Effector memory CD4-positive, alpha-beta T cell (primary cell): ENCODE measurements around the gene UBE2L6.
A peak's percentile ranks its signal among the peaks of the same experiment; 100 is the strongest.

Source experiments
- DNase-seq, 3 donors: peaks; one replicate each; pipeline ENCODE4 v3.0.0-alpha.2; 2020
- H3K27ac ChIP-seq: 2 replicates; pipeline ENCODE4 v1.7.0; 2013; ENCODE audit warnings: mild to moderate bottlenecking, low read length, moderate library complexity; ENCODE audit not compliant: insufficient read depth, poor library complexity, severe bottlenecking
- H3K27me3 ChIP-seq: replicated peaks from 2 replicates; pipeline ENCODE4 v1.7.0; 2013; ENCODE audit warnings: mild to moderate bottlenecking, low read length; ENCODE audit not compliant: insufficient read depth, control insufficient read depth, poor library complexity, severe bottlenecking
- H3K36me3 ChIP-seq: 2 replicates; pipeline ENCODE4 v1.7.0; 2013; ENCODE audit warnings: mild to moderate bottlenecking, low read length, moderate library complexity; ENCODE audit not compliant: control insufficient read depth, insufficient read depth
- H3K4me1 ChIP-seq: 2 replicates; pipeline ENCODE4 v1.7.0; 2013; ENCODE audit warnings: low read length, mild to moderate bottlenecking; ENCODE audit not compliant: control insufficient read depth, insufficient read depth, poor library complexity, severe bottlenecking
- H3K4me3 ChIP-seq: 2 replicates; pipeline ENCODE4 v1.7.0; 2013; ENCODE audit warnings: low read length, low read depth, mild to moderate bottlenecking; ENCODE audit not compliant: insufficient read depth, poor library complexity, severe bottlenecking
- H3K9me3 ChIP-seq: 2 replicates; pipeline ENCODE4 v1.7.0; 2013; ENCODE audit warnings: mild to moderate bottlenecking, low read length, moderate library complexity; ENCODE audit not compliant: control insufficient read depth

Gene UBE2L6

DNA sequence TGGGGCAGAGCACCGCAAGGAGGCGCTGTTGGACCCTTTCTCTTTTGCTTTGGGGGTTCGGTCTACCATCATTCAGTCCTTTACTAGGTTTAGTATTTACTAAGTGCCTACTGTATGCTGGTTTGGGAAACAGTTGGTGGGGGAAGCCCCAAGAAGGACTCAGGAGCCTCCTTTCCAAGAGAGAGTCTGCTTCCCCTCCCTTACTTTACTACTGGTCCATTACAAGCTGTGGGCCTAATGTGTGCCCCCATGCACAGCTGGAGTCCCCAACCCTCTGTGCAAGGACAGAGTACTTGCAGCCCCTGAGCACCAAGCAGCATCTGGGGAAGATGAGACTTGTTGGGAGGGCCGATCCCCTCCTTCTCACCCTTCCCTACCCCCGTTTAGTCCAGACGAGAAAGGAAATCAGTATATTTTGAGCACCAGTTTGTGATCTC is 876 bp upstream of the UBE2L6 start:
- H3K4me3 ChIP-seq: peak overlapping the region; percentile 89
- H3K4me1 ChIP-seq: peaks cover 8% of the 10 kb centered on the region
- H3K36me3 ChIP-seq: no peaks in the 10 kb centered on the region
- peak overlapping the region; percentile 92 for H3K27ac ChIP-seq
- H3K9me3 ChIP-seq: no peaks in the 10 kb centered on the region
- H3K27me3 ChIP-seq: no peaks in the 10 kb centered on the region
- DNase-seq: peak in 1 of 3 donors; percentile 75

DNA sequence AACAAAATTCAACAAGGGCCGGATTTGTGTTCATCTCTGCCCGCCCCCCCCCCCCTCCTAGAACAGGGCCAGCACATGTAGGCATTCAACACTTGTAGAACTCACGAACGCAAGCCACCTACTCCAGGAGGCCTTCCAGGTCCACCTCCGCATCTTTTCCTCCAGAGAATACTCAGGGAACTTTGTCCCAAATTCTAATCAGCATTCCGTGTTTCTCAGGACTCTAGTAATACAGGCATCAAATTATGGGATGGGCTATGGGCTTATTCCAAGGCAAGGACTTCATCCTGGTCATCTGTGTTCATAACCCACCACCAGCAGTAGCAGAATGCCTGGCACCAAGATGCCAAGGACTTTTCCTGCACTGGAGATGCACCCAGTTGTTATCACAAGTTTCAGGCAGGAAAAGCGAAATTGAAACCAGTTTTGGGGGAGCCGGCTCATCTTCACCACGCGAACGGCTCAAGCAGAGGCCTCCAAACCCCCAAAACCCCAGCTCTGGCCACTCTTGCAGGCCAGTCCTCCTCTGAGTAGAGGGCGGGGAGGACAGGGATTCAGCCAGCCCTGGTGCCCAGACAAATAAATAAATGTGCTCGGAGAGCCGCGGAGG is 462 bp downstream of the UBE2L6 start:
- H3K4me3 ChIP-seq: peak overlapping the region; percentile 89
- H3K27me3 ChIP-seq: no peaks in the 10 kb centered on the region
- H3K36me3 ChIP-seq: peaks cover 3% of the 10 kb centered on the region
- DNase-seq: peak in 1 of 3 donors; percentile 15
- H3K4me1 ChIP-seq: peaks cover 8% of the 10 kb centered on the region
- peak overlapping the region; percentile 92 for H3K27ac ChIP-seq
- H3K9me3 ChIP-seq: no peaks in the 10 kb centered on the region

DNA sequence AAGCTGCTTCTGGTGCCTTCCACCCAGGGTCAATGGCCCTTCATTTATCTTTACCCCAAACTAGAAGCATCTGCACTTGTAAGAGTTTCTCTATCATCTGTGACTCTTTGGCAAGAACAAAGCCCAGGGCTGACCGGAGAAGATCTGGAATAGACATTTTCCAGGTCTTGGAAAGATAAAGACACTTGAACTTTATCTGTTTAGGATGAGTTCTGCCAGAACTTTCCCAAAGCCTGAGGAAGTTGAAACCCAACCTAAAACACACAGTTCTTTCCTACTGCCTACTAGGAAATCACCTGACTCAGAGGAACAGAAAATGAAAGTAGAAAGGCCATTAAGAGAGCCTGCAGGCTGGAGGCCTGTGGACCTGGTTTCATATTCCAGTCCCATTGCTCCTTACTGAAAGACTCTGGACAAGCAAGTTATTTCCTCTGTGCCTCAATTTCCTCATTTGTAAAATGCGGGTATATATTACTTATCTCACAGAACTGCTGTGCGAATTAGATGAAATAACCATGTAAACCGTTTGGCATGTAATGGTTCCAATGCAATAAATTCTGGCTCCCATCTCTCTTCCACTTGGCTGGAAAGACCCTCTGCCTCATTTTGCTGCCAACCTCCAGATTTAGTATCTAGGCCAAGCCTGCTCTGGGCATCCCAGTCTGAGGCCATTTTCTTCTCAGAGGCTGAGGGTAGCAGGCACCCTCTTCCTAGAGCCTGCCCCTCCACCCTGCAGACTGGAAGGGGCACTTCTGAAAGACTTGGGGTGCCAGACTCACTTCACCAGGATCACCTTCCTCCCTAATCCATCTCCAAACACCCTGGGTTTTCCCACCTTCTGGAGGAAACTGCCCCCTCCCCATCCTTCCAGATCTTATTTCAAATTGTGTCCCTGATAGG is 1.2 kb downstream of the UBE2L6 start:
- no peaks in the 10 kb centered on the region for H3K9me3 ChIP-seq
- no peaks in the 10 kb centered on the region for H3K27me3 ChIP-seq
- peak in 1 of 3 donors; percentile 14 for DNase-seq
- H3K4me3 ChIP-seq: peak overlapping the region; percentile 89
- peak overlapping the region; percentile 92 for H3K27ac ChIP-seq
- H3K4me1 ChIP-seq: peaks cover 8% of the 10 kb centered on the region
- peaks cover 5% of the 10 kb centered on the region for H3K36me3 ChIP-seq

DNA sequence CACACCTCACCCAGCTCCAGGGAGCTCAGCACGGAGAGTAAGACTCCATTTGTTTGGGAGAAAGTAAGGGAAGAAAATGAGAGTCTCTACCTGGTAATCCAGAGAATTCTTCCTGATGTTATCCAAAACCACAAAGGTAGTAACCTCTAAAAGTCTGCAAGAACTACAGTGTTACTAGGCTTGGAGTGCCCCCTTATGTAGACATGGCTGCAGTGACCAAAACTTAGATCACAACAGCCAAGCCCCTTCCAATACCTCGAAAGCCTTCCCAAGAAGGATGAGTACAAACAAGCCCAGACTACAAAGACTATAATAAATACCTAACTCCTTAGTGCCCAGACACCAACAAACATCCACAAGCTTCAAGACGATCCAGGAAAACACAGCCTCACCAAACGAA is 4.9 kb downstream of the UBE2L6 start:
- DNase-seq: no peak
- Histone ChIP-seq H3K36me3 (peaks cover 31% of the 10 kb centered on the region), H3K4me1 (peaks cover 3% of the 10 kb centered on the region), H3K27me3 (no peaks in the 10 kb centered on the region), H3K27ac (no peak overlapping the region), H3K9me3 (no peaks in the 10 kb centered on the region), H3K4me3 (no peak overlapping the region)

- no peaks in the 10 kb centered on the region for H3K9me3 ChIP-seq
- H3K36me3 ChIP-seq: peaks cover 50% of the 10 kb centered on the region
- no peaks in the 10 kb centered on the region for H3K27me3 ChIP-seq
- no peak overlapping the region for H3K4me3 ChIP-seq
- DNase-seq: no peak
- no peaks in the 10 kb centered on the region for H3K4me1 ChIP-seq
- no peak overlapping the region for H3K27ac ChIP-seq
Observed at GRCh38 chr11:57560146-57560545, 7.3 kb downstream of the UBE2L6 start.

- no peak overlapping the region for H3K27ac ChIP-seq
- no peaks in the 10 kb centered on the region for H3K9me3 ChIP-seq
- DNase-seq: no peak
- H3K4me1 ChIP-seq: no peaks in the 10 kb centered on the region
- peaks cover 84% of the 10 kb centered on the region for H3K36me3 ChIP-seq
- H3K27me3 ChIP-seq: no peaks in the 10 kb centered on the region
- no peak overlapping the region for H3K4me3 ChIP-seq
Observed at GRCh38 chr11:57556041-57556440, 11.4 kb downstream of the UBE2L6 start.

GRCh38 chr11:57555393-57555792 is 12.1 kb downstream of the UBE2L6 start:
- no peak for DNase-seq
- H3K4me3 ChIP-seq: no peak overlapping the region
- H3K27me3 ChIP-seq: no peaks in the 10 kb centered on the region
- H3K36me3 ChIP-seq: peaks cover 88% of the 10 kb centered on the region
- no peak overlapping the region for H3K27ac ChIP-seq
- H3K9me3 ChIP-seq: no peaks in the 10 kb centered on the region
- no peaks in the 10 kb centered on the region for H3K4me1 ChIP-seq

- H3K4me1 ChIP-seq: no peaks in the 10 kb centered on the region
- H3K9me3 ChIP-seq: no peaks in the 10 kb centered on the region
- H3K27ac ChIP-seq: no peak overlapping the region
- DNase-seq: no peak
- H3K27me3 ChIP-seq: no peaks in the 10 kb centered on the region
- peaks cover 74% of the 10 kb centered on the region for H3K36me3 ChIP-seq
- no peak overlapping the region for H3K4me3 ChIP-seq
Observed at GRCh38 chr11:57552479-57552878, 15.0 kb downstream of the UBE2L6 start.

- no peaks in the 10 kb centered on the region for H3K27me3 ChIP-seq
- peaks cover 68% of the 10 kb centered on the region for H3K36me3 ChIP-seq
- DNase-seq: no peak
- H3K4me1 ChIP-seq: no peaks in the 10 kb centered on the region
- H3K9me3 ChIP-seq: no peaks in the 10 kb centered on the region
- no peak overlapping the region for H3K27ac ChIP-seq
- no peak overlapping the region for H3K4me3 ChIP-seq
Observed at GRCh38 chr11:57551941-57552340, 15.5 kb downstream of the UBE2L6 start.

GRCh38 chr11:57549983-57550382 is 17.5 kb downstream of the UBE2L6 start:
- no peak overlapping the region for H3K27ac ChIP-seq
- H3K4me1 ChIP-seq: no peaks in the 10 kb centered on the region
- peaks cover 54% of the 10 kb centered on the region for H3K36me3 ChIP-seq
- no peak for DNase-seq
- H3K4me3 ChIP-seq: no peak overlapping the region
- no peaks in the 10 kb centered on the region for H3K9me3 ChIP-seq
- no peaks in the 10 kb centered on the region for H3K27me3 ChIP-seq
